ENCODE data around the gene CES4A. TPM values are rescaled to one million over a fixed set of nuclear protein-coding genes. Genes with fewer than 3 reads are reported as not detected.
A peak's percentile ranks its signal among the peaks of the same experiment; 100 is the strongest.

The CES4A gene
- total RNA-seq, 4 donors from 2014 or later, result 2.7 to 4.0 (median 3.3) TPM

DNA sequence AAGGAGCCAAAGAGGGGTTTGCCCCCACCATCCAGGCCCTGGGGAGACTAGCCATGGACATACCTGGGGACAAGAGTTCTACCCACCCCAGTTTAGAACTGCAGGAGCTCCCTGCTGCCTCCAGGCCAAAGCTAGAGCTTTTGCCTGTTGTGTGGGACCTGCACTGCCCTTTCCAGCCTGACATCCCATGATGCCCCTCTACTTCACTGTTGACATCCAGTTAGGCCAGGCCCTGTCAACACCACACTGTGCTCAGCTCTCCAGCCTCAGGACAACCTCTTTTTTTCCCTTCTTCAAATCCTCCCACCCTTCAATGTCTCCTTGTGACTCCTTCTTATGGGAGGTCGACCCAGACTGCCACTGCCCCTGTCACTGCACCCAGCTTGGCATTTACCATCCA lies 20.8 kb downstream of the CES4A start:
- no peak for DNase-seq (ENCODE audit: extremely low spot score)
- no peaks in the 10 kb centered on the region for H3K36me3 ChIP-seq
- WGBS, result 80% methylated on average over 1 of the region's 1 CpG
- H3K4me1 ChIP-seq, result peaks cover 9 to 13% (median 12%) of the 10 kb centered on the region in 4 donors
- intact Hi-C loops (cut with DNase I), result no loop called here
- H3K4me3 ChIP-seq, result no peak overlapping the region
- H3K27me3 ChIP-seq, result no peaks in the 10 kb centered on the region
- H3K27ac ChIP-seq (replicated peaks in 1 of 4), result no peak overlapping the region
- no peaks in the 10 kb centered on the region for H3K9me3 ChIP-seq
- TF ChIP-seq EP300 (IDR thresholded peaks at IDR 0.05) (no peak), POLR2A (IDR thresholded peaks at IDR 0.05; ENCODE audit: low read depth) (no peak), POLR2AphosphoS5 (IDR thresholded peaks at IDR 0.05) (no peak), CTCF (IDR thresholded peaks at IDR 0.05) (no peak)

- WGBS, result 96% methylated on average over 2 of the region's 2 CpGs
Observed at GRCh38 chr16:67011274-67011673, 22.9 kb downstream of the CES4A start.

GRCh38 chr16:67013233-67013822 lies 24.9 kb downstream of the CES4A start:
- 25% methylated on average over 4 of the region's 21 CpGs for WGBS
- intact Hi-C loops (cut with DNase I), result no loop called here
- Histone ChIP-seq H3K4me3 (peak overlapping the region; percentile 59 to 72 (median 66)), H3K4me1 (peaks cover 15 to 25% (median 20%) of the 10 kb centered on the region in 4 donors), H3K9me3 (no peaks in the 10 kb centered on the region), H3K27me3 (no peaks in the 10 kb centered on the region), H3K27ac (replicated peaks in 1 of 4) (peak overlapping the region; percentile 63 to 77 (median 66)), H3K36me3 (no peaks in the 10 kb centered on the region)
- no peak for DNase-seq (ENCODE audit: extremely low spot score)
- TF ChIP-seq POLR2A (IDR thresholded peaks at IDR 0.05; ENCODE audit: low read depth) (no peak), POLR2AphosphoS5 (IDR thresholded peaks at IDR 0.05) (no peak), CTCF (IDR thresholded peaks at IDR 0.05) (no peak), EP300 (IDR thresholded peaks at IDR 0.05) (no peak)

More at GRCh38 chr16:67011274-67011673, 22.9 kb downstream of the CES4A start:
- no peaks in the 10 kb centered on the region for H3K27me3 ChIP-seq
- no peak overlapping the region for H3K4me3 ChIP-seq
- H3K36me3 ChIP-seq, result no peaks in the 10 kb centered on the region
- TF ChIP-seq POLR2AphosphoS5 (IDR thresholded peaks at IDR 0.05) (no peak), POLR2A (IDR thresholded peaks at IDR 0.05; ENCODE audit: low read depth) (no peak)
- no peak for DNase-seq (ENCODE audit: extremely low spot score)
- H3K27ac ChIP-seq (replicated peaks in 1 of 4), result no peak overlapping the region
- no peaks in the 10 kb centered on the region for H3K9me3 ChIP-seq
- intact Hi-C loops (cut with DNase I), result no loop called here
- H3K4me1 ChIP-seq, result peaks cover 15 to 25% (median 20%) of the 10 kb centered on the region in 4 donors

- peaks cover 15 to 25% (median 20%) of the 10 kb centered on the region in 4 donors for H3K4me1 ChIP-seq
- WGBS, result 17% methylated on average over 4 of the region's 70 CpGs
- H3K36me3 ChIP-seq, result no peaks in the 10 kb centered on the region
- no peaks in the 10 kb centered on the region for H3K9me3 ChIP-seq
- intact Hi-C loops (cut with DNase I), result no loop called here
- DNase-seq (ENCODE audit: extremely low spot score), result no peak
- H3K27ac ChIP-seq (replicated peaks in 1 of 4), result peak overlapping the region; percentile 63 to 77 (median 66)
- H3K27me3 ChIP-seq, result no peaks in the 10 kb centered on the region
- TF ChIP-seq POLR2AphosphoS5 (IDR thresholded peaks at IDR 0.05) (peak; percentile 46 to 51), POLR2A (IDR thresholded peaks at IDR 0.05; ENCODE audit: low read depth) (no peak), CTCF (IDR thresholded peaks at IDR 0.05) (peak; percentile 6 to 36 (median 22)), EP300 (IDR thresholded peaks at IDR 0.05) (no peak)
- H3K4me3 ChIP-seq, result peak overlapping the region; percentile 59 to 72 (median 66)
Observed at GRCh38 chr16:67013823-67014633, 25.6 kb downstream of the CES4A start.

DNA sequence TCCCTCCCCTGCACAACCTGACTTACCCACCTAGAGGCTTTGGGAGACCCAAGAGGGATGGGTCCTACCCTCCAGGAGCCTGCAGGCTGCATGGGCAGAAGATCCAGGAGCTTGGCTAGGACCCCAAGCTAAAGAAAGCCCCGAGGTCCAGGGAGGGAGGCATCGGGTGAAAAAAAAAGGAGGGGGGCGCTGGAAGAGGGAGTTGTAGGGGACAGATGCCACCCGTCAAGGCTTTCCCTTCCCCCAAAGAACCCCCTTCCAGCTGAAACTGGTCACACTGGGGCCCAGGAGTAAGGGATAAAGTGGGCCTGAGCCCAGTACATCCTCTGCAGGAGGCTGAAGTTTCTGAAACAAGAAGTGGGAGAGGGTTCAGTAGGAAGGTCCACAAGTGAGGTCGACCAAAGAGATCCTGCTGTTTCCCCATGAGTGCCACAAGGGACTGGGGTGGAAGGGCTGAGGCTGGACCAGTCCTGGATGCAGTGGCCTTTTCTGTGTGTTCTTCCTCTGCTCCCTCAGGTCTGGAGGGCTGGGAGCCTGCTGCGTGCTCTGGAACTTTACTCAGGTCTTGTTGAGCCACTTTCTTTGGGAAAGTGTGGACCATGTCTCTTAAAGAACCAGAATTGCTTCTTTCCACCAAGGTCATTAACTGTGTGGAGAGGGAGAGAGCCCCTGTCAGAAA lies 26.4 kb downstream of the CES4A start:
- no peak for TF ChIP-seq CTCF (IDR thresholded peaks at IDR 0.05)
- TF ChIP-seq POLR2AphosphoS5 (IDR thresholded peaks at IDR 0.05), result no peak
- TF ChIP-seq POLR2A (IDR thresholded peaks at IDR 0.05; ENCODE audit: low read depth), result no peak
- TF ChIP-seq EP300 (IDR thresholded peaks at IDR 0.05), result no peak
- H3K4me1 ChIP-seq, result peaks cover 15 to 25% (median 20%) of the 10 kb centered on the region in 4 donors
- WGBS, result 67% methylated on average over 6 of the region's 6 CpGs
- H3K27me3 ChIP-seq, result no peaks in the 10 kb centered on the region
- no peaks in the 10 kb centered on the region for H3K9me3 ChIP-seq
- no peak for DNase-seq (ENCODE audit: extremely low spot score)
- H3K27ac ChIP-seq (replicated peaks in 1 of 4), result peak overlapping the region; percentile 63 to 77 (median 66)
- peak overlapping the region; percentile 59 to 72 (median 66) for H3K4me3 ChIP-seq
- H3K36me3 ChIP-seq, result no peaks in the 10 kb centered on the region
- intact Hi-C loops (cut with DNase I), result loop anchor here (5.0 kb wide), 1 partner anchor 143 kb away; the partner anchor contains the start of genes FBXL8 and TRADD
